T-helper 1 cell (primary cell): ENCODE data around the gene AGAP1.

Source experiments
- DNase-seq, 5 donors: peaks; one replicate each; pipeline ENCODE4 v3.0.0-alpha.2; 2012 to 2020

The AGAP1 gene

GRCh38 chr2:235612181-235612950 is 118.5 kb downstream of the AGAP1 start:
- no peak for DNase-seq

- no peak for DNase-seq
Observed at GRCh38 chr2:235613649-235614048, 119.8 kb downstream of the AGAP1 start.

- DNase-seq, result no peak
Observed at GRCh38 chr2:235614176-235614860, 120.5 kb downstream of the AGAP1 start.

GRCh38 chr2:235614900-235615712 is 121.3 kb downstream of the AGAP1 start:
- no peak for DNase-seq

GRCh38 chr2:235616885-235617284 is 123.0 kb downstream of the AGAP1 start:
- DNase-seq, result no peak

GRCh38 chr2:235618039-235618438 is 124.2 kb downstream of the AGAP1 start:
- no peak for DNase-seq

GRCh38 chr2:235619544-235619943 is 125.7 kb downstream of the AGAP1 start:
- DNase-seq, result no peak

- DNase-seq, result no peak
Observed at GRCh38 chr2:235621736-235622135, 127.9 kb downstream of the AGAP1 start.

- DNase-seq, result no peak
Observed at GRCh38 chr2:235623111-235623510, 129.3 kb downstream of the AGAP1 start.

GRCh38 chr2:235623752-235624151 is 129.9 kb downstream of the AGAP1 start:
- DNase-seq, result no peak

GRCh38 chr2:235626658-235627057 is 132.8 kb downstream of the AGAP1 start:
- DNase-seq, result no peak

- DNase-seq, result no peak
Observed at GRCh38 chr2:235627682-235628081, 133.8 kb downstream of the AGAP1 start.

GRCh38 chr2:235630718-235631296 is 137.0 kb downstream of the AGAP1 start:
- DNase-seq, result no peak

- DNase-seq, result no peak
Observed at GRCh38 chr2:235634435-235635158, 140.8 kb downstream of the AGAP1 start.

GRCh38 chr2:235636546-235636945 is 142.7 kb downstream of the AGAP1 start:
- no peak for DNase-seq

GRCh38 chr2:235637896-235638295 is 144.1 kb downstream of the AGAP1 start:
- DNase-seq, result no peak

GRCh38 chr2:235638541-235639427 is 144.9 kb downstream of the AGAP1 start:
- DNase-seq, result no peak

GRCh38 chr2:235639428-235639773 is 145.6 kb downstream of the AGAP1 start:
- DNase-seq, result no peak

GRCh38 chr2:235639885-235640284 is 146.0 kb downstream of the AGAP1 start:
- no peak for DNase-seq

GRCh38 chr2:235640377-235640776 is 146.5 kb downstream of the AGAP1 start:
- no peak for DNase-seq

GRCh38 chr2:235640926-235641723 is 147.3 kb downstream of the AGAP1 start:
- DNase-seq, result no peak
